ENCODE results near the gene PGAP2. TPM values are rescaled to one million over a fixed set of nuclear protein-coding genes. Genes with fewer than 3 reads are reported as not detected.

PGAP2 gene
- total and polyA plus RNA-seq, 2 of the 13 experiments (the other 11 are each of a cell fraction or from before 2014, with no cell fraction given): 21.5 to 47.8 TPM

DNA sequence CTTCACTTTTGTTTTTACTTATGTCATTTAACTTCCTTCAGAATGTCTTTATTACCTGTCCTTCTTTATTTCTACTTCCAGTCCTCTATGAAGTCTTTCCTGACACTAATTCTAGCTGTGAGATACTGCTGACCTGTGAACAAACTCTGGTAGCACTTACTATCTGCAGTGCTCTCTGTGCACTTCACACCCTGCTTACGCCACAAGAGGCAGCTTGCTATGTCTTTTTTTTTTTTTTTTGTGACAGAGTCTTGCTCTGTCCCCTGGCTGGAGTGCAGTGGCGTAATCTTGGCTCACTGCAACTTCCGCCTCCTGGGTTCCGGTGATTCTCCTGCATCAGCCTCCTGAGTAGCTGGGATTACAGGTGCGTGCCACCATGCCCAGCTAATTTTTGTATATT lies 57.8 kb downstream of the PGAP2 start (continued):
- TF ChIP-seq, protein P1, sequence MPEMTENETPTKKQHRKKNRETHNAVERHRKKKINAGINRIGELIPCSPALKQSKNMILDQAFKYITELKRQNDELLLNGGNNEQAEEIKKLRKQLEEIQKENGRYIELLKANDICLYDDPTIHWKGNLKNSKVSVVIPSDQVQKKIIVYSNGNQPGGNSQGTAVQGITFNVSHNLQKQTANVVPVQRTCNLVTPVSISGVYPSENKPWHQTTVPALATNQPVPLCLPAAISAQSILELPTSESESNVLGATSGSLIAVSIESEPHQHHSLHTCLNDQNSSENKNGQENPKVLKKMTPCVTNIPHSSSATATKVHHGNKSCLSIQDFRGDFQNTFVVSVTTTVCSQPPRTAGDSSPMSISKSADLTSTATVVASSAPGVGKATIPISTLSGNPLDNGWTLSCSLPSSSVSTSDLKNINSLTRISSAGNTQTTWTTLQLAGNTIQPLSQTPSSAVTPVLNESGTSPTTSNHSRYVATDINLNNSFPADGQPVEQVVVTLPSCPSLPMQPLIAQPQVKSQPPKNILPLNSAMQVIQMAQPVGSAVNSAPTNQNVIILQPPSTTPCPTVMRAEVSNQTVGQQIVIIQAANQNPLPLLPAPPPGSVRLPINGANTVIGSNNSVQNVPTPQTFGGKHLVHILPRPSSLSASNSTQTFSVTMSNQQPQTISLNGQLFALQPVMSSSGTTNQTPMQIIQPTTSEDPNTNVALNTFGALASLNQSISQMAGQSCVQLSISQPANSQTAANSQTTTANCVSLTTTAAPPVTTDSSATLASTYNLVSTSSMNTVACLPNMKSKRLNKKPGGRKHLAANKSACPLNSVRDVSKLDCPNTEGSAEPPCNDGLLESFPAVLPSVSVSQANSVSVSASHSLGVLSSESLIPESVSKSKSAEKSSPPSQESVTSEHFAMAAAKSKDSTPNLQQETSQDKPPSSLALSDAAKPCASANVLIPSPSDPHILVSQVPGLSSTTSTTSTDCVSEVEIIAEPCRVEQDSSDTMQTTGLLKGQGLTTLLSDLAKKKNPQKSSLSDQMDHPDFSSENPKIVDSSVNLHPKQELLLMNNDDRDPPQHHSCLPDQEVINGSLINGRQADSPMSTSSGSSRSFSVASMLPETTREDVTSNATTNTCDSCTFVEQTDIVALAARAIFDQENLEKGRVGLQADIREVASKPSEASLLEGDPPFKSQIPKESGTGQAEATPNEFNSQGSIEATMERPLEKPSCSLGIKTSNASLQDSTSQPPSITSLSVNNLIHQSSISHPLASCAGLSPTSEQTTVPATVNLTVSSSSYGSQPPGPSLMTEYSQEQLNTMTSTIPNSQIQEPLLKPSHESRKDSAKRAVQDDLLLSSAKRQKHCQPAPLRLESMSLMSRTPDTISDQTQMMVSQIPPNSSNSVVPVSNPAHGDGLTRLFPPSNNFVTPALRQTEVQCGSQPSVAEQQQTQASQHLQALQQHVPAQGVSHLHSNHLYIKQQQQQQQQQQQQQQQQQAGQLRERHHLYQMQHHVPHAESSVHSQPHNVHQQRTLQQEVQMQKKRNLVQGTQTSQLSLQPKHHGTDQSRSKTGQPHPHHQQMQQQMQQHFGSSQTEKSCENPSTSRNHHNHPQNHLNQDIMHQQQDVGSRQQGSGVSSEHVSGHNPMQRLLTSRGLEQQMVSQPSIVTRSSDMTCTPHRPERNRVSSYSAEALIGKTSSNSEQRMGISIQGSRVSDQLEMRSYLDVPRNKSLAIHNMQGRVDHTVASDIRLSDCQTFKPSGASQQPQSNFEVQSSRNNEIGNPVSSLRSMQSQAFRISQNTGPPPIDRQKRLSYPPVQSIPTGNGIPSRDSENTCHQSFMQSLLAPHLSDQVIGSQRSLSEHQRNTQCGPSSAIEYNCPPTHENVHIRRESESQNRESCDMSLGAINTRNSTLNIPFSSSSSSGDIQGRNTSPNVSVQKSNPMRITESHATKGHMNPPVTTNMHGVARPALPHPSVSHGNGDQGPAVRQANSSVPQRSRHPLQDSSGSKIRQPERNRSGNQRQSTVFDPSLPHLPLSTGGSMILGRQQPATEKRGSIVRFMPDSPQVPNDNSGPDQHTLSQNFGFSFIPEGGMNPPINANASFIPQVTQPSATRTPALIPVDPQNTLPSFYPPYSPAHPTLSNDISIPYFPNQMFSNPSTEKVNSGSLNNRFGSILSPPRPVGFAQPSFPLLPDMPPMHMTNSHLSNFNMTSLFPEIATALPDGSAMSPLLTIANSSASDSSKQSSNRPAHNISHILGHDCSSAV (CRISPR knock-in tag; IDR thresholded peaks at IDR 0.05; ENCODE audit: borderline replicate concordance): no peak
- TF ChIP-seq RARG (CRISPR knock-in tag; IDR thresholded peaks at IDR 0.05; ENCODE audit: low read depth) (no peak), TEAD2 (CRISPR knock-in tag; IDR thresholded peaks at IDR 0.05) (no peak), ZNF333 (CRISPR knock-in tag; IDR thresholded peaks at IDR 0.05; ENCODE audit: borderline replicate concordance) (no peak), FOXK1 (CRISPR knock-in tag; IDR thresholded peaks at IDR 0.05; ENCODE audit: borderline replicate concordance, low read depth) (no peak), ZNF709 (CRISPR knock-in tag; IDR thresholded peaks at IDR 0.05) (no peak), SCMH1 (CRISPR knock-in tag; IDR thresholded peaks at IDR 0.05; ENCODE audit: borderline replicate concordance) (no peak), IKZF4 (CRISPR knock-in tag; IDR thresholded peaks at IDR 0.05; ENCODE audit: borderline replicate concordance, low read depth, not compliant biosample characterization) (no peak), POLR2G (IDR thresholded peaks at IDR 0.05; ENCODE audit: low read depth, low read length) (no peak)
- TF ChIP-seq, protein P2, sequence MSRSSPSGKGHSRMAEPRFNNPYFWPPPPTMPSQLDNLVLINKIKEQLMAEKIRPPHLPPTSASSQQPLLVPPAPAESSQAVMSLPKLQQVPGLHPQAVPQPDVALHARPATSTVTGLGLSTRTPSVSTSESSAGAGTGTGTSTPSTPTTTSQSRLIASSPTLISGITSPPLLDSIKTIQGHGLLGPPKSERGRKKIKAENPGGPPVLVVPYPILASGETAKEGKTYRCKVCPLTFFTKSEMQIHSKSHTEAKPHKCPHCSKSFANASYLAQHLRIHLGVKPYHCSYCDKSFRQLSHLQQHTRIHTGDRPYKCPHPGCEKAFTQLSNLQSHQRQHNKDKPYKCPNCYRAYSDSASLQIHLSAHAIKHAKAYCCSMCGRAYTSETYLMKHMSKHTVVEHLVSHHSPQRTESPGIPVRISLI (CRISPR knock-in tag; IDR thresholded peaks at IDR 0.05; ENCODE audit: borderline replicate concordance): peak; percentile 98
- TF ChIP-seq, protein P3, sequence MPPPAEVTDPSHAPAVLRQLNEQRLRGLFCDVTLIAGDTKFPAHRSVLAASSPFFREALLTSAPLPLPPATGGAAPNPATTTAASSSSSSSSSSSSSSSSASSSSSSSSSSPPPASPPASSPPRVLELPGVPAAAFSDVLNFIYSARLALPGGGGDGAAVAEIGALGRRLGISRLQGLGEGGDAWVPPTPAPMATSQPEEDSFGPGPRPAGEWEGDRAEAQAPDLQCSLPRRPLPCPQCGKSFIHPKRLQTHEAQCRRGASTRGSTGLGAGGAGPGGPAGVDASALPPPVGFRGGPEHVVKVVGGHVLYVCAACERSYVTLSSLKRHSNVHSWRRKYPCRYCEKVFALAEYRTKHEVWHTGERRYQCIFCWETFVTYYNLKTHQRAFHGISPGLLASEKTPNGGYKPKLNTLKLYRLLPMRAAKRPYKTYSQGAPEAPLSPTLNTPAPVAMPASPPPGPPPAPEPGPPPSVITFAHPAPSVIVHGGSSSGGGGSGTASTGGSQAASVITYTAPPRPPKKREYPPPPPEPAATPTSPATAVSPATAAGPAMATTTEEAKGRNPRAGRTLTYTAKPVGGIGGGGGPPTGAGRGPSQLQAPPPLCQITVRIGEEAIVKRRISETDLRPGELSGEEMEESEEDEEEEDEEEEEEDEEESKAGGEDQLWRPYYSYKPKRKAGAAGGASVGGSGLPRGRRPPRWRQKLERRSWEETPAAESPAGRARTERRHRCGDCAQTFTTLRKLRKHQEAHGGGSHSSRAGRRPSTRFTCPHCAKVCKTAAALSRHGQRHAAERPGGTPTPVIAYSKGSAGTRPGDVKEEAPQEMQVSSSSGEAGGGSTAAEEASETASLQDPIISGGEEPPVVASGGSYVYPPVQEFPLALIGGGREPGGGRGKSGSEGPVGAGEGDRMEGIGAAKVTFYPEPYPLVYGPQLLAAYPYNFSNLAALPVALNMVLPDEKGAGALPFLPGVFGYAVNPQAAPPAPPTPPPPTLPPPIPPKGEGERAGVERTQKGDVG (CRISPR knock-in tag; IDR thresholded peaks at IDR 0.05; ENCODE audit: borderline replicate concordance): no peak

All from HepG2 (cell line).